ENCODE results near the gene CAMLG.
"Not testable (repeated sequence)": the region's sequence is repeated elsewhere in the genome, so short reads cannot be mapped to it uniquely, and the experiment has no call there.

The CAMLG gene

DNA sequence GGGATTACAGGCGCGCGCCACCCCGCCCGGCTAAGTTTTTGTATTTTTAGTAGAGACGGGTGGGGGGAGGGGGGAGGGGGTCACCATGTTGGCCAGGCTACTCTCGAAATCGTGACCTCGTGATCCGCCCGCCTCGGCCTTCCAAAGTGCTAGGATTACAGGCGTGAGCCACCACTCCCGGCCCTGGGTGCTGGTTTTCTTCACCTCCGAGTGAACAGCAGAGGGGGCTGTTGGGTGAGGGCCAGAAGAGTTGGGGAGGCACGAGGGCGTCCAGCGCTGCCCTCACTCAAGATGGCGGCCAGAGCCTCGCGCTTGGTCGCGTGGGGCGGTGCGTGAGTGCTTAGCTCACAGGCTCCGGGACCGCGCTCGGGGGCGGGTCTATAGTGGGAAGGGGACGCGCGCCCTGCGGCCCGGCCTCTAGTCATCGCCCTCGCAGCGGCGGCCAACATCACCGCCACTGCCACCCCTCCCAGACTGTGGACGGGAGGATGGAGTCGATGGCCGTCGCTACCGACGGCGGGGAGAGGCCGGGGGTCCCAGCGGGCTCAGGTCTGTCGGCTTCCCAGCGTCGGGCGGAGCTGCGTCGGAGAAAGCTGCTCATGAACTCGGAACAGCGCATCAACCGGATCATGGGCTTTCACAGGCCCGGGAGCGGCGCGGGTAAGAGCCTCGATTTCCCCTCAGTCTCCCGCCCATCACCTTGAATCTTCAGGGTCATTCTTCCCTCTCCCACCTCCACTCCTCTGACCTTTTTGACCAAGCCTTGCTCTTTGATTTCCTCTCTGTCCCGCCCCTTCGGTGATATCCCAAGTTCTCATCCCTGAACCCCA lies at the start of gene CAMLG:
TSS of gene CAMLG (plus strand) at position 416 of the 830 bp plus-strand sequence. CDS start at position 489, 73 bp downstream.
- peak; percentile 97 for DNase-seq

- DNase-seq, result not testable (repeated sequence)
Observed at GRCh38 chr5:134690144-134690543, 48.2 kb upstream of the CAMLG start.

GRCh38 chr5:134692722-134693121 lies 45.6 kb upstream of the CAMLG start:
- DNase-seq, result no peak

DNA sequence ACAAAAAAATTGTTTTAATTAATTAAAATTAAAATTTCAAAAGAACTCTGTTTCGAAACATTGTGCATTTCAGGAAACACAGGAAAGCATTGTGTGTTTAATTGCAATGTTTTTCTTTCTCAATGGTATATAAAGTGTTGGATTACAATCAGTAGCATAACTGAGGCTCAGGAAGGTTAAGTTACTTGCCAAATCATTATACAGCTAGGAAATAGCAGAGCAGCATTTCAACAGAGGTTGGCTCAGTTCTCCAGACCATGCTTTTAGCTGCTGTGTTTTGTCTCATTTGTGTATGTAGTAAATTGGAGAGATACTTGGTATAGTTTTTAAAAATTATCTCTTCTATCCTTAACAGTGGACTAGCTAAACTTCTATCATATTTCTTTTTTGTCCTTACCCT lies 30.0 kb upstream of the CAMLG start:
- DNase-seq, result no peak

- no peak for DNase-seq
Observed at GRCh38 chr5:134714120-134714519, 24.2 kb upstream of the CAMLG start.

DNA sequence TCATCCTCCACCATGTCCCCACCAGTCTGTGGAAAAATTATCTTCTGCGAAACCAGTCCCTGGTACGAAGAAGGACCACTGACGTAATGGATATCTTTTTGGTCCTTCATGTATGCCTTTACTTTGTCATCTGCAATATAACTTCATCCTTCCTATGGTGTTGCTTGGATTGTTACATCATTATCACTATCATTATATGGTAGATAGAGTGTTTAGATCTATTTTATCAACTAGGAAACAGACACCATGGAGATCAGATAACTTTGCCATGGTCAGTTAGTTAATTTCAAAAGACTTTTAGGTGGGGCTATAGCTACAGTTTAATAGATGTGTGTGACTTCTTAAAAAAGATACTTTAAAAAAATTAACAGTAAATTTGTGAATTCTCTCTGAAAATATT lies 23.8 kb upstream of the CAMLG start:
- no peak for DNase-seq

DNA sequence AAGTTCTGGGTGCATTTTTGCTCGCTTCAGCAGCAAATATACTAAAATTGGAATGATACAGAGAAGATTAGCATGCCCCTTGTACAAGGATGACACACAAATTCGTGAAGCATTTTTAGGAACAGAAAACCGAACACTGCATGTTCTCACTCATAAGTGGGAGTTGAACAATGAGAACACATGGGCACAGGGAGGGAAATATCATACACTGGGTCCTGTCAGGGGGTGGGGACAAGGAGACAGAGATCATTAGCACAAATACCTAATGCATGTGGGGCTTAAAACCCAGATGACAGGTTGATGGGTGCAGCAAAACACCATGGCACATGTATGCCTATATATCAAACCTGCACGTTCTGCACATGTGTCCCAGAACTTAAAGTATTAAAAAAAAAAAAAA lies 22.9 kb upstream of the CAMLG start:
- DNase-seq, result not testable (repeated sequence)

DNA sequence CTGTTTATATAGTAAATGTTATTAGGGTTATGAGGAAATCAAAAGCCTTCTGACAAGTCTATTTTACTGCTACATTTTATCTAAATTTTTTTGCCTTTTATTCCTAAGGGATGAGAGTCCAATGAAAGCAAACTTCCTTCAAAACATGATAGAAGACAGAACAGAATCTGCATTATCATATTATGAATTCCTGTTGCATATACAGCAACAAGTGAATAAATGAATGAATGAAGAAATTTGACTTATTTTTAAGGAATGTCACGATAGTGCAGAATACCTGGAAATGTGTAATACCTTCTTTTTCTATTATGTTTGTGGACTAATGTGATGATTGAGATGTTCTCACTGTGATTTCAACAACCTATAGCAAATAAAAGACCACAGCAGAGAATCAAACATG lies 13.5 kb upstream of the CAMLG start:
- DNase-seq, result no peak

DNA sequence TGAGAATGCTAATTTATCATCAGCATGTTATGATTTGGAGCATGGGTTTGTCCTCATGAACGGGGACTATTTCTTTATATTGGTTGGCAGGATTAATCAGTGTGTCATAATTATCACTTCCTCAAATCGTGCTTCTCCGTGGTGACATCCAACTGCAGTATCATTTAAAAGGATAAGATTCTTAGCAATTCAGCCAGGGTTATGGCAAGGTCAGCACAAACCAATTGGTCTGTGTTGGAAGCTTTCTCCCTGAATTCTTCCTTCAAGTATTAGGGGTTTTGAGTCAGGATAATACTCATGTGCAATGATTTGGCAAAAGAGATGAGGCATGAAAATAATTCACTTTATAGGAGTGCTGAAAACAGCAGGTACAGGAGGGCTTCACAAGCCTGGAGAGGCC lies 5.5 kb upstream of the CAMLG start:
- no peak for DNase-seq

DNA sequence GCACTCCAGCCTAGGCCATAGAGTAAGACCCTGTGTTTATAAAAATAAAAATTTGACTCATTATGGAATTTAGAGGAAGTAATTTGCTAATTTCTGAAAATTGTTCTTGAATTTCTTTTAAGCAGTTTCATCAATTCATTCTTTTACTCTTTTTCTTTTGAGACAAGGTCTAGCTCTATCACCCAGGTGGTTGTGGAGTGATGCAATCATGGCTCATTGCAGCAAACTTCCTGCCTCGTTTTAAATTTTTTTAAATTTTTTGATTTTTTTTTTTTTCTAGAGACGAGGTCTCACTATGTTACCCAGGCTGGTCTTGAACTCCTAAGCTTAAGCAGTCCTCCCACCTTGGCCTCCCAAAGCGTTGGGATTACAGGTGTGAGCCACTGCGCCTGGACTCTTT lies 3.1 kb upstream of the CAMLG start:
- DNase-seq, result no peak

DNA sequence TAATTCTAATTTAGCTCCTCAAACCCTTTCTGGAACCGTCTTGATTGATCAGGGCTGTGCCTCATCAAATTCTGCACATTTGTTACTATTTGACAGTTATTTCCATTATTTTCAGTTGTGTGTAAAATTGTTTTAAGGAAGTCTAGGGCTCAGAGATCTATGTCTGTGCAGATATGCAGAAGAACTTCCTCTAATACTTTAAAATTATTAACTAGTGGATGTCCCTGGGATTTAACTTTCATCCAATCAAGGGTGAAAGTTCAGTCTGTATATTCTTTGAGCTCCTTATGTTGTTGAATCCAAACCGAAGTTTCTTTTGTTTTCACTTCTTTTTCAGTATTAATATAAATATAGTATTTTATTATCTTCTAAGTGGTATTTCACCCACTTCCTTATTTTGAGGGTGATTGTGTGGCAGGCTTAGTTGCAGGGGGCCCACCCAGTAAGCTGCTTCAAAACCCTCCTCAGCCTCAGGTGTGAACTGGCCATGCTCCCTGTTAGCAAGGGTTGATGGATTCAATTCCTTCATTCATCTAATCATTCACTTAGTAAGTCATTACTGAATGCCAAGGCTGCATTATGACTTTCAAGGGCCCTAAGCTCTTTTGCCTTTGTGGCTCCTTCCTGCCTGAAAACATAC lies 2.1 kb upstream of the CAMLG start:
- DNase-seq, result no peak

DNA sequence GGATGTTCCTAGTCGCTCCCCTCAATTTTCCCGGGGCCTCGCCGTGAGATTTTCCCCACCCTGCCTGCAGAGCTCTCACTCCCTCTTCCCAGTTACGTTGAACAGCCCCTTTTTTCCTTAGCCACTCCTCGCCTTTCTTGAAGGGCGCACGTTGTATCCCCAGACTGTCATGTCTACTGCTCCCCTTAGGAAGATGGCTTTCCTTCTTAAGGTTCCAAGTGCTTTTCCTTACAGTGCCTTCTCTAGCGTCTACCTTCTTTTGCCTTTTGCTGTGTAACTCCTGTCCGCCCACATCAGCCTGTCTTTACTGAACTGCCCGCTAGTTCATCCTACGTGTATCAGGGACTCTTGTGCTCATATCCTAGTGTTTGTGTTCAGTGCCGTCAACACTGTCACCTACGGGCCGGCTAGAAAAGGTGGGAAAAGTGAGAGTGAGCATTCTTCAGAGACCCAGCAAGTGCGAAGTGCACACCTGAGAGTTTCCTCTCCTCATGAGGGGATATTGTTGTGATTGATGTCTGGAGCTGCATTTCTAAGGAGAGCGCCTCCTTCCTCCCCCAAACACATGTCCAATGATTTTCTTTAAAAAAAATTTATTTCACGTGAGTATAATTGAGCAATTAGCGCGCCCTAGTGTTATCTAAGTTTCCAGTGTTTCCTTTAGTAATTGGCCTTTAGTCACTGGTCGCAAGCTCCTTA lies 764 bp downstream of the CAMLG start:
- DNase-seq, result no peak

DNA sequence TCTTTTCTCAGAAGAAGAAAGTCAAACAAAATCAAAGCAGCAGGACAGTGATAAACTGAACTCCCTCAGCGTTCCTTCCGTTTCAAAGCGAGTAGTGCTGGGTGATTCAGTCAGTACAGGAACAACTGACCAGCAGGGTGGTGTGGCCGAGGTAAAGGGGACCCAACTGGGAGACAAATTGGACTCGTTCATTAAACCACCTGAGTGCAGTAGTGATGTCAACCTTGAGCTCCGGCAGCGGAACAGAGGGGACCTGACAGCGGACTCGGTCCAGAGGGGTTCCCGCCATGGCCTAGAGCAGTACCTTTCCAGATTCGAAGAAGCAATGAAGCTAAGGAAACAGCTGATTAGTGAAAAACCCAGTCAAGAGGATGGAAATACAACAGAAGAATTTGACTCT lies 2.7 kb downstream of the CAMLG start:
- DNase-seq, result no peak

- DNase-seq, result no peak
Observed at GRCh38 chr5:134742134-134742533, 3.8 kb downstream of the CAMLG start.

DNA sequence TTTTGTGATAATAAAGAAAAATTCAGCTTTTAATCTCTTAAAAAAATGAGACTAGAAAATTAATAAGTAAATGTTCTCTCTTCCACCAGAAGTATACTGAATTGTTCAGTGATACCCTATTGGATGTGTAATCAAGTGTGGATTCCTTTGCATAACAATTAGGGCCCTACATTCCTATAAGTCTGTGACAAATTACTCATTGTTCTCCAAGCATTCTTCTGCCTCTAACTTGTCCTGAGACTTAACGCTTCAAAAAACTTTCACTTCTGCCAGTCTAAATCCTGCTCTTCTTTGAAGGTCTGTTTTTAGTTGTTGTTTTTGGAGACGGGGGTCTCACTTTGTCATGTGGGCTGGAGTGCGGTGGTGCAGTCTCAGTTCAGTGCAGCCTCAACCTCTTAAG lies 11.1 kb downstream of the CAMLG start:
- no peak for DNase-seq

DNA sequence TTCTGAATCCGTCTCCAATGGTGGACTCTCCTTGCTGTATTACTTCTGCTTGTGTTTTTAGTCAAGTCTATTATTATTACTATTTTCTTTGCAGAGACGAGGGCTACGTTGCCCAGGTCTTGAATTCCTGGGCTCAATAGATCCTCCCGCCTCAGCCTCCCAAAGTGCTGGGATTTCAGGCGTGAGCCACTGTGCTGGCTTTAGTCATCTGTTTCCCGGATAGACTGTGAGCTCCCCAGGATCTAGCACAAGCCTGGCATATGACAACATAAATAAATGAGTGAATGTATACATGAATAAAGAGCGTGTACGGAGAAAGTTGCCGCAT lies 19.8 kb downstream of the CAMLG start:
- DNase-seq, result no peak

- peak; percentile 93 for DNase-seq
Observed at GRCh38 chr5:134758504-134759341, 20.4 kb downstream of the CAMLG start, which contains the start of gene DDX46. Gene DDX46, plus strand, starts transcription at chr5:134758779. Its CDS starts 160 bp downstream, at chr5:134758939.

- DNase-seq, result not testable (repeated sequence)
Observed at GRCh38 chr5:134767528-134768291, 29.4 kb downstream of the CAMLG start.

GRCh38 chr5:134769206-134769605 lies 30.9 kb downstream of the CAMLG start:
- no peak for DNase-seq

GRCh38 chr5:134772461-134773125 lies 34.2 kb downstream of the CAMLG start:
- no peak for DNase-seq

GRCh38 chr5:134777366-134777765 lies 39.0 kb downstream of the CAMLG start:
- no peak for DNase-seq

Measured in activated gamma-delta T cell treated with Interleukin-2 at 50 U/mL for 16 hours (primary cell).